ENCODE results near the gene MAP10.
A peak's percentile ranks its signal among the peaks of the same experiment; 100 is the strongest.

Gene MAP10

GRCh38 chr1:232798920-232799319 lies 6.3 kb upstream of the MAP10 start:
- no peak for FAIRE-seq

GRCh38 chr1:232806186-232806510 lies 932 bp downstream of the MAP10 start:
- FAIRE-seq, result no peak

- no peak for FAIRE-seq
Observed at GRCh38 chr1:232810856-232811255, 5.6 kb downstream of the MAP10 start.

- no peak for FAIRE-seq
Observed at GRCh38 chr1:232812560-232812959, 7.3 kb downstream of the MAP10 start.

GRCh38 chr1:232813097-232813496 lies 7.9 kb downstream of the MAP10 start:
- no peak for FAIRE-seq

GRCh38 chr1:232813760-232814159 lies 8.5 kb downstream of the MAP10 start:
- FAIRE-seq, result peak; percentile 17

- no peak for FAIRE-seq
Observed at GRCh38 chr1:232816324-232816723, 11.1 kb downstream of the MAP10 start.

GRCh38 chr1:232818040-232818439 lies 12.8 kb downstream of the MAP10 start:
- FAIRE-seq, result no peak

- no peak for FAIRE-seq
Observed at GRCh38 chr1:232820431-232820830, 15.2 kb downstream of the MAP10 start.

- FAIRE-seq, result no peak
Observed at GRCh38 chr1:232822530-232822929, 17.3 kb downstream of the MAP10 start.

- no peak for FAIRE-seq
Observed at GRCh38 chr1:232826318-232826717, 21.1 kb downstream of the MAP10 start.

- FAIRE-seq, result no peak
Observed at GRCh38 chr1:232830661-232831060, 25.4 kb downstream of the MAP10 start.

GRCh38 chr1:232831895-232832294 lies 26.7 kb downstream of the MAP10 start:
- FAIRE-seq, result no peak

GRCh38 chr1:232834066-232834465 lies 28.9 kb downstream of the MAP10 start:
- FAIRE-seq, result no peak

GRCh38 chr1:232835166-232835565 lies 29.9 kb downstream of the MAP10 start:
- no peak for FAIRE-seq

GRCh38 chr1:232837087-232837486 lies 31.9 kb downstream of the MAP10 start:
- FAIRE-seq, result no peak

GRCh38 chr1:232841823-232842565 lies 36.8 kb downstream of the MAP10 start:
- no peak for FAIRE-seq

- no peak for FAIRE-seq
Observed at GRCh38 chr1:232844791-232845190, 39.6 kb downstream of the MAP10 start.

GRCh38 chr1:232845406-232845955 lies 40.3 kb downstream of the MAP10 start:
- FAIRE-seq, result no peak

- no peak for FAIRE-seq
Observed at GRCh38 chr1:232851532-232851931, 46.3 kb downstream of the MAP10 start.

- FAIRE-seq, result peak; percentile 33
Observed at GRCh38 chr1:232853994-232854797, 49.0 kb downstream of the MAP10 start.

GRCh38 chr1:232854798-232855159 lies 49.6 kb downstream of the MAP10 start:
- FAIRE-seq, result no peak

- no peak for FAIRE-seq
Observed at GRCh38 chr1:232856541-232856940, 51.3 kb downstream of the MAP10 start.

Data from islet of Langerhans (tissue), 1 donor.